ENCODE measurements around the gene RPIA. TPM values are rescaled to one million over a fixed set of nuclear protein-coding genes. Genes with fewer than 3 reads are reported as not detected.

Gene RPIA
- total and polyA plus RNA-seq, 9 of the 15 experiments (the other 6 are each of a cell fraction or from before 2014, with no cell fraction given), result 7.8 to 41.2 (median 25.8) TPM

GRCh38 chr2:88659538-88659915 is 31.9 kb upstream of the RPIA start (continued):
- TF ChIP-seq REST (IDR thresholded peaks at IDR 0.05; ENCODE audit: borderline replicate concordance), result peak; percentile 91
- TF ChIP-seq REST (CRISPR knock-in tag; IDR thresholded peaks at IDR 0.05; ENCODE audit: low read depth), result no peak
- TF ChIP-seq MXD1 (CRISPR knock-in tag; IDR thresholded peaks at IDR 0.05; ENCODE audit: borderline replicate concordance, poor library complexity, severe bottlenecking), result no peak
- TF ChIP-seq YBX1 (IDR thresholded peaks at IDR 0.05), result no peak
- no peak for TF ChIP-seq PBX2 (CRISPR knock-in tag; IDR thresholded peaks at IDR 0.05; ENCODE audit: low read depth)
- TF ChIP-seq PBX2 (tag; conservative IDR thresholded peaks at IDR 0.05; ENCODE audit: low read depth), result 0 out of 2 replicates have a peak, but pooled peaks have one; percentile 34
- TF ChIP-seq CTCFL (IDR thresholded peaks at IDR 0.05; ENCODE audit: borderline replicate concordance, insufficient read depth, low read depth, low read length, poor library complexity, severe bottlenecking), result no peak
- no peak for TF ChIP-seq SMAD3 (CRISPR knock-in tag; conservative IDR thresholded peaks at IDR 0.05)
- TF ChIP-seq KDM4B (IDR thresholded peaks at IDR 0.05; ENCODE audit: borderline replicate concordance in 2 of 2, low read depth in 1 of 2), result no peak
- no peak for TF ChIP-seq MTA2 (IDR thresholded peaks at IDR 0.05; ENCODE audit: low read depth)
- TF ChIP-seq SETDB1 (IDR thresholded peaks at IDR 0.05; ENCODE audit: low read length), result no peak
- no peak for TF ChIP-seq NFE2L1 (tag; IDR thresholded peaks at IDR 0.05; ENCODE audit: borderline replicate concordance, low read depth)
- no peak for TF ChIP-seq ZNF146 (CRISPR knock-in tag; IDR thresholded peaks at IDR 0.05; ENCODE audit: unreplicated experiment)
